Osteocyte (in vitro differentiated cells): Measurements from ENCODE around the gene UBN1. TPM values are rescaled to one million over a fixed set of nuclear protein-coding genes. Genes with fewer than 3 reads are reported as not detected.

Experiments used
- DNase-seq: peaks from one replicate; pipeline ENCODE4 v3.0.0; 2021; ENCODE audit warnings: mixed read lengths; ENCODE audit not compliant: unreplicated experiment; ENCODE audit errors: extremely low spot score
- H3K27ac Mint-ChIP-seq: one replicate; pipeline ENCODE4 v1.8.0; 2021; ENCODE audit warnings: mild to moderate bottlenecking, mixed read lengths; ENCODE audit not compliant: unreplicated experiment
- H3K27me3 Mint-ChIP-seq: one replicate; pipeline ENCODE4 v1.8.0; 2021; ENCODE audit warnings: mixed read lengths; ENCODE audit not compliant: unreplicated experiment
- H3K36me3 Mint-ChIP-seq: one replicate; pipeline ENCODE4 v1.8.0; 2021; ENCODE audit warnings: mixed read lengths; ENCODE audit not compliant: unreplicated experiment
- H3K4me1 Mint-ChIP-seq: one replicate; pipeline ENCODE4 v1.8.0; 2021; ENCODE audit warnings: mixed read lengths; ENCODE audit not compliant: unreplicated experiment
- H3K4me3 Mint-ChIP-seq: one replicate; pipeline ENCODE4 v1.8.0; 2021; ENCODE audit warnings: mild to moderate bottlenecking, moderate library complexity, mixed read lengths; ENCODE audit not compliant: unreplicated experiment
- H3K9me3 Mint-ChIP-seq: one replicate; pipeline ENCODE4 v1.8.0; 2021; ENCODE audit warnings: mixed read lengths; ENCODE audit not compliant: unreplicated experiment
- total RNA-seq: library from RNA; stranded (reverse); gene quantifications from 2 replicates; pipeline ENCODE4 v1.2.1, GENCODE V29; 2021
- TF ChIP-seq, protein P1 (sequence below): fragments of 200-600 bp; sonication (generic); IDR thresholded peaks from 2 replicates; pipeline ENCODE4 v1.5.0; 2021; ENCODE audit warnings: antibody characterized with exemption, mild to moderate bottlenecking, moderate library complexity

UBN1 gene
- total RNA-seq, 1 donor from 2014 or later, result 50.8 TPM

DNA sequence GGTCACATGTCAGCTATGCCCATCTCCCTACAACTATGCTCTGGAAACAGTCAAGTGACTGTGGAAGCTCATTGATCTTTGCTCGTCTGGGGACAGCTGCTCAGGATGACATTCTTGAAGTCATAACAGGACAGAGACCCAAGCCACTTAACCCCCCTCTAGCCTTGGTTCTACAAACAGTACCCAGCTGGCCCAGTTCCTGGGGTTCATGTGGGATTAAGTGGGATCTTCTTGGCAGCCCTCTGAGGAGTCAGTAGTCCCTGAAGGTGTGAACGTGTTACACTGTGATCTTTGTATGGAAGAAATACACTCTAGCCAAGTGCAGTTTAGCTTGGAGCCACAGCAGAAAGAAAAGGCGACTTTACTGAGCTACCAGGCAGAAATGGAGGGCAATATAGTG, 25.8 kb downstream of the UBN1 start:
- Mint-ChIP-seq H3K27ac (no peak overlapping the region), H3K4me1 (no peaks in the 10 kb centered on the region), H3K4me3 (no peak overlapping the region), H3K36me3 (peaks cover 55% of the 10 kb centered on the region), H3K27me3 (no peaks in the 10 kb centered on the region), H3K9me3 (no peaks in the 10 kb centered on the region)
- DNase-seq, result no peak
- TF ChIP-seq, protein P1, sequence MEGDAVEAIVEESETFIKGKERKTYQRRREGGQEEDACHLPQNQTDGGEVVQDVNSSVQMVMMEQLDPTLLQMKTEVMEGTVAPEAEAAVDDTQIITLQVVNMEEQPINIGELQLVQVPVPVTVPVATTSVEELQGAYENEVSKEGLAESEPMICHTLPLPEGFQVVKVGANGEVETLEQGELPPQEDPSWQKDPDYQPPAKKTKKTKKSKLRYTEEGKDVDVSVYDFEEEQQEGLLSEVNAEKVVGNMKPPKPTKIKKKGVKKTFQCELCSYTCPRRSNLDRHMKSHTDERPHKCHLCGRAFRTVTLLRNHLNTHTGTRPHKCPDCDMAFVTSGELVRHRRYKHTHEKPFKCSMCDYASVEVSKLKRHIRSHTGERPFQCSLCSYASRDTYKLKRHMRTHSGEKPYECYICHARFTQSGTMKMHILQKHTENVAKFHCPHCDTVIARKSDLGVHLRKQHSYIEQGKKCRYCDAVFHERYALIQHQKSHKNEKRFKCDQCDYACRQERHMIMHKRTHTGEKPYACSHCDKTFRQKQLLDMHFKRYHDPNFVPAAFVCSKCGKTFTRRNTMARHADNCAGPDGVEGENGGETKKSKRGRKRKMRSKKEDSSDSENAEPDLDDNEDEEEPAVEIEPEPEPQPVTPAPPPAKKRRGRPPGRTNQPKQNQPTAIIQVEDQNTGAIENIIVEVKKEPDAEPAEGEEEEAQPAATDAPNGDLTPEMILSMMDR, result no peak

DNA sequence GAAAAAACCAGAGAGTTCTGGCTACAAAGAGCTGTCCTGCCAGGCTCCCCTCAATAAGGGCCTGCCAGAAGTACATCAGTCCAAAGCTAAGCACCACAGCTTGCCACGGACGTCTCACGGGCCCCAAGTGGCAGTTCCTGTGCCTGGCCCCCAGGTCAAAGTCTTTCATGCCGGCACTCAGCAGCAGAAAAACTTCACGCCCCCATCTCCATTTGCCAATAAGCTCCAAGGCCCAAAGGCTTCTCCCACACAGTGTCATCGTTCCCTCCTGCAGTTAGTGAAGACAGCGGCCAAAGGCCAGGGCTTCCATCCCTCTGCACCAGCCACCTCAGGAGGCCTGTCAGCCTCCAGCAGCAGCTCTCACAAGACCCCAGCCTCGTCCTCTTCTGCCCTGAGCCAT, 27.4 kb downstream of the UBN1 start:
- Mint-ChIP-seq H3K36me3 (peaks cover 54% of the 10 kb centered on the region), H3K27me3 (no peaks in the 10 kb centered on the region), H3K4me3 (no peak overlapping the region), H3K27ac (no peak overlapping the region), H3K4me1 (no peaks in the 10 kb centered on the region), H3K9me3 (no peaks in the 10 kb centered on the region)
- no peak for DNase-seq
- TF ChIP-seq, protein P1, result no peak

DNA sequence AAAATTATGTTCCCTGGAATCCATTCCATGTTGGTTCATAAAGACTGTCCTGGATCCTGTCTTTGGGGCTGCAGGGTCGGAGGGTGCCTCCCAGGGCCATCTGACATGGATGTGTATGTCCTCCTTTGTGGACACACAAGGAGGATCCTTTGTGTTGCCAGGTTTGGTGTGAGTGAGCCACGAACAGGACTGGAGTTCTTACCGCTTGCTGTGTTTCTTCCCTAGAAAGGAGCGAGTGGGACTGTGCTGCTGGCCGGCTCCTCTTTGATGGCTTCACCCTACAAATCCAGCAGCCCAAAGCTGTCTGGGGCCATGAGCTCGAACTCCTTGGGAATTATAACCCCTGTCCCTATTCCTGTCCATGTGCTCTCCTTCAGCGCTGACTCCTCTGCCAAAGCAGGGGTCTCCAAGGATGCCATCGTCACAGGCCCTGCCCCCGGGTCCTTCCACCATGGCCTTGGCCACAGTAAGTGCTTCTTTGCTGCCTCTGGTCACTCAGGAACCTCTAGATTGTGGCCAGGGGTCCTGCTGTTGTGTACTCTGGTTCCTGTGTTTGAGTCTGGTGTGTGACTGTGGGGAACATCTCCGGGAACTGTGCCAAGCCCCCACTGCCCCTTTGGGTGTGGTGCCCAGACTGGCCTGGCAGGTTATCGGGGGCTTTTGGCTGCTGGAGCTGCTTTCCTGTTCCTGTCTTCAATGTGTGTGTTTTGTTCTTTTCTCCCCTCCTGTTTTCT, 29.5 kb downstream of the UBN1 start:
- H3K4me3 Mint-ChIP-seq, result no peak overlapping the region
- DNase-seq, result no peak
- no peaks in the 10 kb centered on the region for H3K9me3 Mint-ChIP-seq
- peaks cover 50% of the 10 kb centered on the region for H3K36me3 Mint-ChIP-seq
- TF ChIP-seq, protein P1, result no peak
- peaks cover 6% of the 10 kb centered on the region for H3K4me1 Mint-ChIP-seq
- no peaks in the 10 kb centered on the region for H3K27me3 Mint-ChIP-seq
- H3K27ac Mint-ChIP-seq, result no peak overlapping the region

DNA sequence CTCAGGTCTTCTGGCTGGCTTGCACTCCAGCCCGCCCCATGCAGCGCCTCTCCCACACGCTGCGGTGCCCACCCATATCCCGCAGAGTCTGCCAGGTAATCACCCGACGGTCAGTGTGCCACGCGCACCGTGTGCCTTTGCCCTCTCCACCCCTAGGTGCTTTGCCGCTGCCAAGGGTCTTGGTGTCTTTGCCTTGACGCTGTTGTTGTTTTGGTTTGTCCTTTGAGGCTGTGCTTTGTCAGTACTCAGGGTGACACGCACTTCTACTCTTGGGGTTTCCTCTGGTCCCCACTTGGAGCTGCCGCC, 30.1 kb downstream of the UBN1 start:
- Mint-ChIP-seq H3K27ac (no peak overlapping the region), H3K27me3 (no peaks in the 10 kb centered on the region), H3K36me3 (peaks cover 47% of the 10 kb centered on the region), H3K4me3 (no peak overlapping the region), H3K9me3 (no peaks in the 10 kb centered on the region), H3K4me1 (peaks cover 11% of the 10 kb centered on the region)
- TF ChIP-seq, protein P1, result no peak
- no peak for DNase-seq

DNA sequence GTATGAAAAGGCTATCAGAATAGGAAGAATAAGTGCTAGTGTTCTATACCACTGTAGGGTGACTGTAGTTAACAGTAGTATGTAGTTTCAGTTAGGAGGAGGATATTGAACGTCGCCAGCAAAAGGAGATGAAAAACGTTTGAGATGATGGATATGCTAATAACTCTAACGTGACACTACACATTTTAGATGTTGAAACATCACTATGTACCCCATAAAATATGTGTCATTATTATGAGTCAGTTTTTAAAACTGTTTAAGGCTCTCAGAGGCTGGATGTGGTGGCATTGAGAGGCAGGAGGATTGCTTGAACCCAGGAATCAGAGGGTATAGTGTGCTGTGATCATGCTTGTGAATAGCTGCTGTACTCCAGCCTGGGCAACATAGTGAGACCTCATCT, 31.8 kb downstream of the UBN1 start:
- TF ChIP-seq, protein P1, result no peak

More for the DNA sequence above, 31.8 kb downstream of the UBN1 start:
- peaks cover 21% of the 10 kb centered on the region for H3K4me1 Mint-ChIP-seq
- H3K4me3 Mint-ChIP-seq, result no peak overlapping the region
- no peaks in the 10 kb centered on the region for H3K27me3 Mint-ChIP-seq
- H3K27ac Mint-ChIP-seq, result no peak overlapping the region
- no peak for DNase-seq
- no peaks in the 10 kb centered on the region for H3K9me3 Mint-ChIP-seq
- peaks cover 53% of the 10 kb centered on the region for H3K36me3 Mint-ChIP-seq
